Keratinocyte (primary cell): ENCODE results near the gene TDRD10. TPM values are rescaled to one million over a fixed set of nuclear protein-coding genes. Genes with fewer than 3 reads are reported as not detected.

Experiments used
- DNase-seq: peaks from one replicate; pipeline ENCODE4 v3.0.0-alpha.2; 2011; ENCODE audit warnings: low read depth, missing footprints, low spot score
- FAIRE-seq: peaks from 2 replicates; lab custom pipeline; 2011; peaks lifted over from hg19 to GRCh38; lab: Jason Lieb, UNC
- H2AFZ ChIP-seq: 2 replicates; pipeline ENCODE4 v1.6.0; 2012; ENCODE audit warnings: low read length, control low read depth, inconsistent platforms; ENCODE audit not compliant: control insufficient read depth
- H3K27ac ChIP-seq: 2 replicates; pipeline ENCODE4 v1.5.1; 2011; ENCODE audit warnings: low read length; ENCODE audit not compliant: control insufficient read depth, insufficient read depth
- H3K27me3 ChIP-seq: 3 replicates; pipeline ENCODE4 v1.6.0; 2011; ENCODE audit warnings: low read length; ENCODE audit not compliant: control insufficient read depth, insufficient read depth; ENCODE audit errors: extremely low read depth
- H3K36me3 ChIP-seq, 2 experiments: 2 replicates in 1 of 2; 3 replicates in 1 of 2; pipeline ENCODE4 v1.5.1; 2011; ENCODE audit warnings: low read length in 2 of 2, mild to moderate bottlenecking in 1 of 2; ENCODE audit not compliant: control insufficient read depth in 2 of 2, insufficient read depth in 2 of 2; ENCODE audit errors: extremely low read depth in 1 of 2
- H3K4me1 ChIP-seq: 3 replicates; pipeline ENCODE4 v1.5.1; 2011; ENCODE audit warnings: low read length; ENCODE audit not compliant: control insufficient read depth, insufficient read depth; ENCODE audit errors: extremely low read depth
- H3K4me2 ChIP-seq: 3 replicates; pipeline ENCODE4 v1.6.0; 2011; ENCODE audit warnings: low read depth, low read length; ENCODE audit not compliant: control insufficient read depth, insufficient read depth; ENCODE audit errors: extremely low read depth
- H3K4me3 ChIP-seq, 3 experiments: fragments of 200-600 bp in 1 of 3; sonication (generic) in 1 of 3; 2 replicates in 2 of 3; 3 replicates in 1 of 3; pipeline ENCODE4 v1.5.1; 2011 to 2016; ENCODE audit warnings: low read length in 3 of 3, mild to moderate bottlenecking in 3 of 3, control low read depth in 2 of 3, inconsistent platforms in 1 of 3, low read depth in 1 of 3, mixed read lengths in 1 of 3, mixed run types in 1 of 3, moderate library complexity in 1 of 3; ENCODE audit not compliant: control insufficient read depth in 2 of 3, insufficient read depth in 2 of 3; ENCODE audit errors: extremely low read depth in 1 of 3
- H3K79me2 ChIP-seq: 2 replicates; pipeline ENCODE4 v1.6.0; 2012; ENCODE audit warnings: low read length; ENCODE audit not compliant: control insufficient read depth, insufficient read depth
- H3K9ac ChIP-seq: 3 replicates; pipeline ENCODE4 v1.6.0; 2011; ENCODE audit warnings: low read length; ENCODE audit not compliant: control insufficient read depth, insufficient read depth; ENCODE audit errors: extremely low read depth
- H3K9me1 ChIP-seq: 3 replicates; pipeline ENCODE4 v1.6.0; 2011; ENCODE audit warnings: low read length; ENCODE audit not compliant: control insufficient read depth, insufficient read depth; ENCODE audit errors: extremely low read depth
- H3K9me3 ChIP-seq: 2 replicates; pipeline ENCODE4 v1.5.1; 2012; ENCODE audit warnings: low read depth, low read length; ENCODE audit not compliant: control insufficient read depth
- H4K20me1 ChIP-seq: 3 replicates; pipeline ENCODE4 v1.6.0; 2011; ENCODE audit warnings: low read length; ENCODE audit not compliant: control insufficient read depth, insufficient read depth; ENCODE audit errors: extremely low read depth
- CTCF ChIP-seq, 3 experiments: IDR thresholded peaks in 1 of 3; conservative IDR thresholded peaks in 1 of 3; optimal IDR thresholded peaks in 1 of 3; 2 replicates in 2 of 3; 3 replicates in 1 of 3; pipeline versions ENCODE3 to v1.5.1; 2011; ENCODE audit warnings: low read length in 3 of 3, mild to moderate bottlenecking in 3 of 3, moderate library complexity in 2 of 3, control low read depth in 1 of 3, inconsistent platforms in 1 of 3; ENCODE audit not compliant: insufficient read depth in 2 of 3; ENCODE audit errors: extremely low read depth in 1 of 3
- EZH2 ChIP-seq: IDR thresholded peaks from one replicate; pipeline ENCODE4 v1.6.1; 2012; ENCODE audit warnings: inconsistent platforms, mild to moderate bottlenecking, low read length, moderate library complexity
- dilution Hi-C: fragments of 300-500 bp; cut with MboI; formaldehyde crosslinking; loops from one replicate; pipeline ENCODE4 v1.7.0; 2020; ENCODE audit warnings: low sequenced_read_pairs; ENCODE audit not compliant: extremely low pct_ligation_motif_present
- polyA plus RNA-seq, 5 experiments: library from polyadenylated mRNA; depleted of rRNA in 3 of 5; stranded (reverse) in 3 of 5; stranded (forward) in 1 of 5; unstranded in 1 of 5; fragments of >200 nt; gene quantifications; 1 replicate in 1 of 5; 2 replicates in 3 of 5; 3 replicates in 1 of 5; pipeline versions ENCODE4 v1.2.1 to v1.2.3, GENCODE V29; 2011 to 2012; ENCODE audit warnings: missing spikeins in 2 of 5, low read depth in 1 of 5, low replicate concordance in 1 of 5

The TDRD10 gene
- polyA plus RNA-seq, 1 donor (not counting 4 experiments of a cell fraction or from before 2014, with no cell fraction given), result not detected

- H3K27me3 ChIP-seq, result peaks cover 5% of the 10 kb centered on the region
- H3K9me1 ChIP-seq, result no peaks in the 10 kb centered on the region
- no peak overlapping the region for H3K4me2 ChIP-seq
- H4K20me1 ChIP-seq, result no peaks in the 10 kb centered on the region
- no peak for FAIRE-seq
- peaks cover 1% of the 10 kb centered on the region for H3K4me1 ChIP-seq
- dilution Hi-C loops, result no loop called here
- H3K9ac ChIP-seq, result no peak overlapping the region
- peaks cover 0 to 6% of the 10 kb centered on the region in 2 experiments for H3K36me3 ChIP-seq
- H3K4me3 ChIP-seq, result no peak overlapping the region
- no peak overlapping the region for H3K27ac ChIP-seq
- no peak overlapping the region for H2AFZ ChIP-seq
- no peaks in the 10 kb centered on the region for H3K79me2 ChIP-seq
- DNase-seq, result no peak
- TF ChIP-seq EZH2 (no peak), CTCF (optimal IDR thresholded peaks at IDR 0.05 in 1 of 3, IDR thresholded peaks at IDR 0.05 in 1 of 3, conservative IDR thresholded peaks at IDR 0.05 in 1 of 3; ENCODE audit: extremely low read depth in 1 of 3, insufficient read depth in 2 of 3, low read length in 3 of 3) (no peak)
- no peaks in the 10 kb centered on the region for H3K9me3 ChIP-seq
These were observed 71.1 kb downstream of the TDRD10 start for GRCh38 chr1:154573168-154573510.

GRCh38 chr1:154574716-154575115, 72.7 kb downstream of the TDRD10 start:
- no peak for FAIRE-seq
- no peak overlapping the region for H2AFZ ChIP-seq

More at GRCh38 chr1:154574716-154575115, 72.7 kb downstream of the TDRD10 start:
- H3K4me2 ChIP-seq, result no peak overlapping the region
- H3K79me2 ChIP-seq, result no peaks in the 10 kb centered on the region
- H3K27ac ChIP-seq, result no peak overlapping the region
- no peaks in the 10 kb centered on the region for H3K9me3 ChIP-seq
- H4K20me1 ChIP-seq, result no peaks in the 10 kb centered on the region
- no peaks in the 10 kb centered on the region for H3K4me1 ChIP-seq
- H3K4me3 ChIP-seq, result no peak overlapping the region
- peaks cover 0 to 18% of the 10 kb centered on the region in 2 experiments for H3K36me3 ChIP-seq
- DNase-seq, result no peak
- no peak overlapping the region for H3K9ac ChIP-seq
- no peaks in the 10 kb centered on the region for H3K27me3 ChIP-seq
- H3K9me1 ChIP-seq, result no peaks in the 10 kb centered on the region
- TF ChIP-seq EZH2 (no peak), CTCF (optimal IDR thresholded peaks at IDR 0.05 in 1 of 3, IDR thresholded peaks at IDR 0.05 in 1 of 3, conservative IDR thresholded peaks at IDR 0.05 in 1 of 3; ENCODE audit: extremely low read depth in 1 of 3, insufficient read depth in 2 of 3, low read length in 3 of 3) (no peak)
- dilution Hi-C loops, result no loop called here
